Stimulated activated CD8-positive, alpha-beta memory T cell treated with anti-CD3 and anti-CD28 coated beads, Interleukin-7, amount 100 ng/mL, for 1 hour (primary cell): ENCODE data around the gene MYL12A.
"Not testable (repeated sequence)": the region's sequence is repeated elsewhere in the genome, so short reads cannot be mapped to it uniquely, and the experiment has no call there.

ENCODE experiments used
- DNase-seq, 2 donors: peaks; one replicate each; pipeline ENCODE4 v3.0.0-alpha.2; 2020; ENCODE audit warnings: low read depth in 2 of 2

The MYL12A gene

GRCh38 chr18:3254725-3255124 is 7.1 kb downstream of the MYL12A start:
- no peak for DNase-seq

GRCh38 chr18:3255611-3256165 is 8.1 kb downstream of the MYL12A start:
- DNase-seq = no peak

DNA sequence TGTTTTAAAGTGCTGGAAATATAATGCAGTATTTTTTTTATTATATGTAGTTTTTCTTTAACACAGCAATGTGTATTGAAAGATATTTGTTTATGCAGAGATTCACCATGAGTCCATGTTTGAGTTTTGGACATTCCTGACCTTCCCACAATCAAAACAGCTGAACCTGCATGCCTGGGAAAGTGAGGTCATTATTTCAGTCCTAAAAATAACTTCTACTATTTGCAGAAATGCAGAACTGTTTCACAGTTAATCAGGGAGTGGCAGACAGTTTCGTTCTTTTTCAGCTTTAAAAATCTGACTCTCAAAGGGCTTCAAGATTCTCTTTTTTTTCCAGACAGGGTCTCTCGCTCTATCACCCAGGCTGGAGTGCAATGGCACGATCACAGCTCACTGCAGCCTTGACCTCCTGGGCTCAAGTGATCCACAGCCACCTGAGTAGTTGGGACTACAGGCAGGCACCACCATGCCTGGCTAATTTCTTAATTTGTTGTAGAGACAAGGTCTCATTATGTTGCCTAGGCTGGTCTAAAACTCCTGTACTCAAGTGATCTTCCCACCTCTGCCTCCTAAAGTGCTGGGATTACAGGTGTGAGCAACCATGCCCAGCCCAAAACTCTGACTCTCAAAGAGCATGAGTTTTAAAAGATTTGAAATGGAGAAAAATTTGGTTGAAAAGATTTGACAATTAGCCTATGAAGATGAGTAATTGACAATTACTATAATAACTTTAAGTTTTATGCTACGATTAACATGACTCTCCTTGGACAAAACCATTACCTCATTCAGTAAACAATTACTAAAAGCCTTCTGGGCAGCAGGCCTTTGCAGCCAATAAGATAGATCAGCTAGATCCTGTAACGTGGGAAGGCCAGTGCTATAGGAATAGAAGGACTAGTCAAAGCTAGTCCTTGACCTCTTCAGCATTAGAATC is 9.4 kb downstream of the MYL12A start:
- no peak for DNase-seq

DNA sequence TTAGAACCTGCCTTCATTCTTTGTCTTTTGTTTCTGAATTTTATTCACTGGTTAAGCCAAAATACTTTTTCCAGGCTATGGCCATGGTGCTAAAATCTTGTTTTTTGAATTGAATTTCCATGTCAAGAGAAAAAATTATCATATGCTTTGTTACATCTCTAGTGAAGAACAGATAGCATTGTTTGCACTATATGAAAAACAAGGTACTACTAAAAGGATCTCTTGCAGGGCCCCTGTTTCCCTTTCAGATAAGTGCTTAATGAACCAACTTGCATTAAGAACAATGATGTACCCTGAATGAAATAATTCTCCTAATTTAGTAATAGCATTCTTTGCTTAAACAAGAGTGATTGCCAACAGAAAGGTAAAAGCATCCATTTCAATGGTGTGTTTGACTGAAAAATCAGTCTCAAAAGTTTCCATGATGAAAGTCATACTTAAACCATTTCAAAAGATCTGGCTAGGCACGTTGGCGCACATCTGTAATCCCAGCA is 10.1 kb downstream of the MYL12A start:
- DNase-seq = no peak

- DNase-seq = no peak
These were observed 13.4 kb downstream of the MYL12A start for GRCh38 chr18:3260995-3261372.

DNA sequence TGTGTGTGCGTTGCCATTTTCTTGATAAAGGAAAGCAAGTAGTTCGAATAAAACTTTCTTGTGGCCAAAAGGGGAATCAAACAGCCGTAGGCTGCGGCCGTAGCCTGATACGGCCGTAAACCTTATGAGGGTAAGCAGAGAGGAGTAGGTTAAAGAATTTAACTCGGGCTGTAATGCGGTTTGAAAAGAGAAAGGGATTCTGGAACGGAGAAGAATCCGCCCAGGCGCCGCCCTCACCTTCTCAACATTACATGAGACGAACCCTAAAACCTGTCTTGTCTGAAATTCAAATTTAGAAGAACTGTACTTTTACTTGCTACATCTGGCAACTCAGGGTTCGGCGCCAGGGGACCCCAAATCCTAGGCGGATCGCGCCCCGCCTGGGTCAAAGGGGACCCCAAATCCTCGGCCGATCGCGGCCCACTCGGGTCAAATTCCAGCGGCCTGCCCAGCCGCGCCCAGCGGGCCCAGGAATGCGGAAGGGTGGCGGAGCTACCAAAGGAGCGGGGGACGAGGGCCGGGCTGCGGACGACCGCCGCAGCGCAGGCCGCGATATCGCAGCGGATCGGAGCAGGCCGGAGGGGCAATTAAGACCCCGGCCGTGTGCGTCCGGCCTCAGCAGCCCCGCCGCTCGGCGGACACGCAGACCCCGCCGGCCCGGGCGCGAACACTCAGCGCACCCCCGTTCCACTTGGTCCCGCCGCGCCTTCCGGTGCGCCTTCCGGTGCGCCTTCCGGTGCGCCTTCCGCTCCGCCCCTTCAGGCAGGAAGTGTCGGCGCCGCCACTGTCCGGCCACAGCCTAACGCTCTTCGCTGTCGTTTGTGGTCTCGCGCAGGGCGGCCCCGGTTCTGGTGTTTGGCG is 14.0 kb downstream of the MYL12A start, which contains the start of gene MYL12B:
Gene MYL12B, plus strand, starts transcription at position 761 of the 861 bp plus-strand sequence. CDS start 10,766 bp downstream, outside the sequence.
- peak; percentile 56 to 57 for DNase-seq

- no peak for DNase-seq
These were observed 14.9 kb downstream of the MYL12A start for GRCh38 chr18:3262234-3263131.

DNA sequence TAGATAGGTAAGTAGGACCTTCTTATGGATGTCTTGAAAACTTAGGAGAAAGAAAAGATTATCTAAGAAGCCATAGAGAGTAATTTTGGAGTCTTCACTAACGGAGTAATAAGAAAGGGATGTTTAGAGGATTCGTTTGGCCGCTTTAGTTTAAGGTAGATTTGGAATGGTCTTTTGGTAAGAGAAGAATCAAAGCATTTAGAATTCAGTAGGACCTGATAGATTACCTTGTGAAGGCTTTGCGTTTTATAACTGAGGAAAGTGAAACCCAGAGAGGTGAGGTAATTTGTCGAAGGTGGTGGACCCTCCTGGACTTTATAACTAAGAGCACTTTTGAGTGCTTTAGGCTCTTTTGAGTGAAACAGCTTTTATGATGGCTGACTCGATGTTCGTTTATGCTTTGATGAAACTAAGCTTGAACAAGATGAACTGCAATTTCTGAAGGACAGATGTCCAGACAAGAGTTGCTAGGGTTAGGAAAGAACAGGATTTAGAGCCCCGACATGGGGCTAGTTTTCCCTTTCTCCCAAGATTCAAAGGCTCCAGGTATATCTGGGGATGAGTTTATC is 15.6 kb downstream of the MYL12A start:
- DNase-seq = no peak

DNA sequence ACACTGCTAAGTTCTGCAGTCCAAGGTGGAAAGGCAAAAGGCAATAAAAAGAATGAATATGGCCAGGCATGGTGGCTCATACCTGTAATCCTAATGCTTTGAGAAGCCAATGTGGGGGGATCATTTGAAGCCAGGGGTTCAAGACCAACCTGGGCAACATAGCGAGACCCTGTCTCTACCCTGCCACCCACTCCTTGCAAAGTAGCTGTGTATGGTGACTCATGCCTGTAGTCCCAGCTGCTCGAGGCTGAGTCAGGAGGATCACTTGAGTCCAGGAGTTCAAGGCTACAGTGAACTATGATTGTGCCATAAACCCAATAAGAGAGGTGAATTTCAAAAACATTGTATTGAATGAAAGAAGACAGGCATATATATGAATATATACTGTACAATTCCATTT is 16.8 kb downstream of the MYL12A start:
- no peak for DNase-seq

- DNase-seq = no peak
These were observed 18.0 kb downstream of the MYL12A start for GRCh38 chr18:3265564-3266033.

GRCh38 chr18:3266062-3266608 is 18.5 kb downstream of the MYL12A start:
- DNase-seq = no peak

- DNase-seq = no peak
These were observed 20.7 kb downstream of the MYL12A start for GRCh38 chr18:3268306-3268705.

GRCh38 chr18:3269241-3269913 is 21.8 kb downstream of the MYL12A start:
- no peak for DNase-seq

GRCh38 chr18:3269914-3270299 is 22.3 kb downstream of the MYL12A start:
- DNase-seq = no peak

GRCh38 chr18:3273042-3273441 is 25.4 kb downstream of the MYL12A start:
- DNase-seq = no peak

DNA sequence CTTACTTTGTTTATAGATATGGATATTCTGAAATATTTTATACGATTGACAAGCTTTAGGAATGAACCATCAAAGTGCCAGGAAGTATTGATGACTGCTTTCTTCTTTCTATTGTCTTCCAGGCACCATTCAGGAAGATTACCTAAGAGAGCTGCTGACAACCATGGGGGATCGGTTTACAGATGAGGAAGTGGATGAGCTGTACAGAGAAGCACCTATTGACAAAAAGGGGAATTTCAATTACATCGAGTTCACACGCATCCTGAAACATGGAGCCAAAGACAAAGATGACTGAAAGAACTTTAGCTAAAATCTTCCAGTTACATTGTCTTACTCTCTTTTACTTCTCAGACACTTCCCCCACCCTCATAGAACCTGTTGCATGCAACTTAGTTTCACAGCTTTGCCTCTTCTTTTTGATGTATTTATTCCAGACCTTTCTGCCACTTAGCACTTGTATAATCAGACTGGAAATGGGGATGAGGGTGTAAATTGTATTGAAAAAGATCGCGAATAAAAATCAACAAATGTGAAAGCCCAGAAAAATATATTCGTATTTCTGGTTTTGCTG is 30.1 kb downstream of the MYL12A start:
- not testable (repeated sequence) for DNase-seq

DNA sequence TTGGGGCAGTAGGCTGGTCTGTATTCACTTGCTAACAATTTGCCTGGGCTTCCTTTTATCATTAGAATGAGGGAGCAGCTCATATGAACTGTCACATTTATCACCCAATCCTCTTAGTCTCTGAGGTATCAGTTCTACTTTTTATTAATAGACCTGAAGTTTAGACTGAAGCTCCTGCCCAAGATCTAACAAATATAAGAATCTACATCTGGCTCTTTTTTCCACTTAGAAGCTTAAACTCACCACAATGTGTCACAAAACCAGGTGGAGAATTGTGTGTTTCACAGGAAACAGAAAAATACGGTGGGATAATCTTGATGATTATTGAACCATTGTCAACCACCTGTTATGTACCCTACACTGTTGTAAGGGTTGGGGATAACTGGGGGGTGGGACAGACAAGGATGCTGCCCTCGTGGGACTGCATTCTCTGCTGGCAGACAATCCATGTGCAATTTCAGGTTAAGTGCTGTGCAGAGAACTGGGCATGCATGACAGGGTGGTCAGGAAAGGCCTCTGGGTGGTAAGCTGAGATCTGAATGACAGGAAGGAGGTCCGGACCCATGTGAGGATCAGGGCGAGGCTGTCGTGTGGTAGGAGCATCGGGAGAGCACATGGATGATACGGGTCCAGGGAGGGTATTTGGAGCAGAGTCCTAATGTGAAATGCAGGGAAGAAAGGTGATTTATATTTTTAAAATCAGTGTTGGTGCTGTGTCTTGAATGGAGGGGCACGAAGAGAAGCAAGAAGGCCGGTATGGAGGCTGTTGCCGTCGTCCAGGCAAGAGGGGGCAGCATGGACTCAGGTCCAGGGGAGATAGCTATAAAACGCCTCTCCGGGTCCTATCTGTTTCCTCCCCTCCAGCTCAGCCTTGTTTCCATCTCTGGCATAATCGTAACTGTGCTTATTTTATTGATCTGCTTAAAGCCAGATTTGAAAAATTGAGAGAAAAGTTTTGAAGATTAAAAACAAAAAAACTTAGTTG is 31.9 kb downstream of the MYL12A start:
- DNase-seq = no peak
